SK-N-SH (cell line): Measurements from ENCODE around the gene HOMER2. TPM values are rescaled to one million over a fixed set of nuclear protein-coding genes. Genes with fewer than 3 reads are reported as not detected.

Experiments used
- CTCF ChIA-PET: fragments of 300-600, 350-600 bp; formaldehyde crosslinking; extraction: SDS; loops from one replicate; lab custom pipeline; 2021; lab: Yijun Ruan, JAX
- POLR2A ChIA-PET: fragments of 350-600 bp; sonication (Branson Sonifier 250); formaldehyde crosslinking; extraction: SDS; loops from one replicate; lab custom pipeline; 2020; ENCODE audit warnings: antibody characterized with exemption, inconsistent platforms; lab: Yijun Ruan, JAX
- DNase-seq: peaks from one replicate; pipeline ENCODE4 v3.0.0; 2012
- H2AFZ ChIP-seq: fragments of 200-600 bp; sonication (generic); 2 replicates; pipeline ENCODE4 v1.8.1; 2016; ENCODE audit warnings: antibody characterized with exemption, mild to moderate bottlenecking, low read depth
- H3F3A ChIP-seq: fragments of 200-600 bp; sonication (generic); replicated peaks from 2 replicates; pipeline ENCODE3; 2016; ENCODE audit warnings: antibody characterized with exemption, mild to moderate bottlenecking; ENCODE audit not compliant: insufficient read depth
- H3K27ac ChIP-seq, 2 experiments: fragments of 200-500 bp in 1 of 2; fragments of 200-600 bp in 1 of 2; sonication (Bioruptor generic) in 1 of 2; sonication (generic), shearing (Covaris generic) in 1 of 2; 2 replicates each; pipeline versions ENCODE4 v1.5.1 to v1.6.1; 2014 to 2016; ENCODE audit warnings: low read depth in 2 of 2, inconsistent platforms in 1 of 2, low read length in 1 of 2, mild to moderate bottlenecking in 1 of 2, mixed read lengths in 1 of 2
- H3K27me3 ChIP-seq: fragments of 200-600 bp; sonication (generic), shearing (Covaris generic); 2 replicates; pipeline ENCODE4 v1.6.1; 2016; ENCODE audit warnings: mixed run types; ENCODE audit not compliant: insufficient read depth
- H3K36me3 ChIP-seq, 2 experiments: fragments of 200-500 bp in 1 of 2; fragments of 200-600 bp in 1 of 2; sonication (Bioruptor generic) in 1 of 2; sonication (generic) in 1 of 2; replicated peaks in 1 of 2; 2 replicates each; pipeline versions ENCODE3 to v1.5.1; 2014 to 2016; ENCODE audit warnings: low read length in 1 of 2, mild to moderate bottlenecking in 1 of 2; ENCODE audit not compliant: insufficient read depth in 2 of 2, control insufficient read depth in 1 of 2
- H3K4me1 ChIP-seq, 2 experiments: fragments of 200-500 bp in 1 of 2; fragments of 200-600 bp in 1 of 2; sonication (Bioruptor generic) in 1 of 2; sonication (generic), shearing (Covaris generic) in 1 of 2; 2 replicates each; pipeline versions ENCODE4 v1.5.1 to v1.6.1; 2014 to 2016; ENCODE audit warnings: low read depth in 1 of 2, low read length in 1 of 2, mixed run types in 1 of 2; ENCODE audit not compliant: insufficient read depth in 2 of 2, control insufficient read depth in 1 of 2
- H3K4me2 ChIP-seq: fragments of 200-600 bp; sonication (generic), shearing (Covaris generic); 2 replicates; pipeline ENCODE4 v1.6.1; 2017; ENCODE audit warnings: mixed run types
- H3K4me3 ChIP-seq, 2 experiments: fragments of 200-500 bp in 1 of 2; fragments of 200-600 bp in 1 of 2; sonication (Bioruptor generic) in 1 of 2; sonication (generic), shearing (Covaris generic) in 1 of 2; 2 replicates each; pipeline versions ENCODE4 v1.5.1 to v1.8.1; 2014 to 2016; ENCODE audit warnings: low read depth in 2 of 2, inconsistent platforms in 1 of 2, low read length in 1 of 2, mild to moderate bottlenecking in 1 of 2, mixed read lengths in 1 of 2, moderate library complexity in 1 of 2
- H3K79me2 ChIP-seq: fragments of 200-600 bp; sonication (generic); 2 replicates; pipeline ENCODE4 v1.8.1; 2017; ENCODE audit warnings: mild to moderate bottlenecking; ENCODE audit not compliant: insufficient read depth
- H3K9ac ChIP-seq: fragments of 200-600 bp; sonication (generic); 2 replicates; pipeline ENCODE4 v1.6.1; 2017; ENCODE audit warnings: mixed run types
- H3K9me2 ChIP-seq: fragments of 200-600 bp; sonication (generic); 2 replicates; pipeline ENCODE4 v1.6.1; 2017; ENCODE audit warnings: mixed run types
- H3K9me3 ChIP-seq: fragments of 200-600 bp; sonication (generic); 2 replicates; pipeline ENCODE4 v1.6.1; 2017; ENCODE audit warnings: mixed run types, mild to moderate bottlenecking, moderate library complexity
- H4K20me1 ChIP-seq: fragments of 200-600 bp; sonication (generic); 2 replicates; pipeline ENCODE4 v1.6.1; 2017; ENCODE audit warnings: mild to moderate bottlenecking, mixed run types; ENCODE audit not compliant: insufficient read depth
- CHD2 ChIP-seq: fragments of 150-350 bp; IDR thresholded peaks from 2 replicates; pipeline ENCODE4 v1.6.1; 2018; ENCODE audit warnings: low read length; ENCODE audit not compliant: partially characterized antibody
- FOSL2 ChIP-seq: IDR thresholded peaks from 2 replicates; pipeline ENCODE4 v1.4.0; 2012; ENCODE audit warnings: low read depth, mild to moderate bottlenecking, moderate library complexity, borderline replicate concordance
- FOXJ3 ChIP-seq: sonication (generic); formaldehyde crosslinking; IDR thresholded peaks from 2 replicates; pipeline ENCODE4 v1.5.1; 2020; ENCODE audit warnings: mild to moderate bottlenecking, missing genetic modification reagents
- FOXM1 ChIP-seq: IDR thresholded peaks from 2 replicates; pipeline ENCODE4 v1.4.0; 2012; ENCODE audit warnings: low read depth, mild to moderate bottlenecking
- IRF3 ChIP-seq: fragments of 150-350 bp; IDR thresholded peaks from 2 replicates; pipeline ENCODE4 v1.6.1; 2016; ENCODE audit warnings: mild to moderate bottlenecking, low read depth, low read length
- NFIC ChIP-seq: IDR thresholded peaks from 2 replicates; pipeline ENCODE4 v1.4.0; 2012; ENCODE audit warnings: borderline replicate concordance
- NRF1 ChIP-seq: IDR thresholded peaks from 2 replicates; pipeline ENCODE4 v1.6.1; 2012; ENCODE audit warnings: low read depth, mild to moderate bottlenecking, low read length
- RAD21 ChIP-seq: IDR thresholded peaks from 2 replicates; pipeline ENCODE4 v1.6.1; 2012; ENCODE audit warnings: mild to moderate bottlenecking, low read length
- REST ChIP-seq: IDR thresholded peaks from 2 replicates; pipeline ENCODE4 v1.6.1; 2012; ENCODE audit warnings: mild to moderate bottlenecking, low read depth, low read length, moderate library complexity
- RFX5 ChIP-seq: IDR thresholded peaks from 2 replicates; pipeline ENCODE4 v1.6.1; 2012; ENCODE audit warnings: mild to moderate bottlenecking, improper control_type of control experiment, low read length
- RXRA ChIP-seq: IDR thresholded peaks from 2 replicates; pipeline ENCODE4 v1.4.0; 2012; ENCODE audit warnings: low read depth, mild to moderate bottlenecking, borderline replicate concordance
- SIN3A ChIP-seq: IDR thresholded peaks from 2 replicates; pipeline ENCODE4 v1.6.1; 2012; ENCODE audit warnings: low read depth, mild to moderate bottlenecking, low read length, moderate library complexity, borderline replicate concordance
- TAF1 ChIP-seq: IDR thresholded peaks from 2 replicates; pipeline ENCODE4 v1.6.1; 2012; ENCODE audit warnings: low read depth, mild to moderate bottlenecking, low read length, moderate library complexity, borderline replicate concordance
- TCF12 ChIP-seq: IDR thresholded peaks from 2 replicates; pipeline ENCODE4 v1.4.0; 2012
- YY1 ChIP-seq: IDR thresholded peaks from 2 replicates; pipeline ENCODE4 v1.4.0; 2012; ENCODE audit warnings: low read depth, mild to moderate bottlenecking
- WGBS: methylation state at CpG from one replicate; pipeline ENCODE4 v1.1.6; 2017; ENCODE audit warnings: low lambda C conversion rate; 5-methylcytosine and 5-hydroxymethylcytosine counted together
- polyA plus RNA-seq, 3 experiments: library from polyadenylated mRNA; depleted of rRNA; stranded (reverse); fragments of >200 nt; gene quantifications; 2 replicates each; pipeline ENCODE4 v1.2.3, GENCODE V29; 2012
- TF ChIP-seq, protein P1 (sequence below): IDR thresholded peaks from 2 replicates; pipeline ENCODE4 v1.4.0; 2012; ENCODE audit warnings: low read depth, borderline replicate concordance
- TF ChIP-seq, protein P2 (sequence below): IDR thresholded peaks from 2 replicates; pipeline ENCODE4 v1.4.0; 2012; ENCODE audit warnings: low read depth, borderline replicate concordance

The HOMER2 gene
- polyA plus RNA-seq, 1 of the 3 experiments (the other 2 are of a cell fraction) = 7.3 TPM

- no peak for DNase-seq
- ChIA-PET POLR2A (no interaction called here), CTCF (no interaction called here)
- Histone ChIP-seq H3K9ac (no peak overlapping the region), H3K36me3 (no peaks in the 10 kb centered on the region), H3K9me3 (no peaks in the 10 kb centered on the region), H3K4me3 (no peak overlapping the region), H3K27me3 (no peaks in the 10 kb centered on the region), H3K9me2 (no peaks in the 10 kb centered on the region), H3K27ac (no peak overlapping the region), H4K20me1 (no peaks in the 10 kb centered on the region), H2AFZ (no peak overlapping the region), H3K4me1 (no peaks in the 10 kb centered on the region; a peak in 1 of 4 replicates), H3K4me2 (no peak overlapping the region), H3F3A (no peaks in the 10 kb centered on the region), H3K79me2 (no peaks in the 10 kb centered on the region)
- TF ChIP-seq FOXJ3 (no peak), SIN3A (no peak), IRF3 (no peak), NRF1 (no peak), TAF1 (no peak), YY1 (no peak), FOSL2 (no peak), RXRA (no peak), RFX5 (no peak), REST (no peak), FOXM1 (no peak), CHD2 (no peak), TCF12 (no peak), RAD21 (no peak), NFIC (no peak)
- TF ChIP-seq, protein P1, sequence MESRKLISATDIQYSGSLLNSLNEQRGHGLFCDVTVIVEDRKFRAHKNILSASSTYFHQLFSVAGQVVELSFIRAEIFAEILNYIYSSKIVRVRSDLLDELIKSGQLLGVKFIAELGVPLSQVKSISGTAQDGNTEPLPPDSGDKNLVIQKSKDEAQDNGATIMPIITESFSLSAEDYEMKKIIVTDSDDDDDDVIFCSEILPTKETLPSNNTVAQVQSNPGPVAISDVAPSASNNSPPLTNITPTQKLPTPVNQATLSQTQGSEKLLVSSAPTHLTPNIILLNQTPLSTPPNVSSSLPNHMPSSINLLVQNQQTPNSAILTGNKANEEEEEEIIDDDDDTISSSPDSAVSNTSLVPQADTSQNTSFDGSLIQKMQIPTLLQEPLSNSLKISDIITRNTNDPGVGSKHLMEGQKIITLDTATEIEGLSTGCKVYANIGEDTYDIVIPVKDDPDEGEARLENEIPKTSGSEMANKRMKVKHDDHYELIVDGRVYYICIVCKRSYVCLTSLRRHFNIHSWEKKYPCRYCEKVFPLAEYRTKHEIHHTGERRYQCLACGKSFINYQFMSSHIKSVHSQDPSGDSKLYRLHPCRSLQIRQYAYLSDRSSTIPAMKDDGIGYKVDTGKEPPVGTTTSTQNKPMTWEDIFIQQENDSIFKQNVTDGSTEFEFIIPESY = no peak
- TF ChIP-seq, protein P2, sequence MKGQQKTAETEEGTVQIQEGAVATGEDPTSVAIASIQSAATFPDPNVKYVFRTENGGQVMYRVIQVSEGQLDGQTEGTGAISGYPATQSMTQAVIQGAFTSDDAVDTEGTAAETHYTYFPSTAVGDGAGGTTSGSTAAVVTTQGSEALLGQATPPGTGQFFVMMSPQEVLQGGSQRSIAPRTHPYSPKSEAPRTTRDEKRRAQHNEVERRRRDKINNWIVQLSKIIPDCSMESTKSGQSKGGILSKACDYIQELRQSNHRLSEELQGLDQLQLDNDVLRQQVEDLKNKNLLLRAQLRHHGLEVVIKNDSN = no peak
- no CpG with 5 or more reads among the region's 1 CpG for WGBS
These were observed 150.0 kb downstream of the HOMER2 start for GRCh38 chr15:82802497-82802896.
